ENCODE measurements around the gene ADAM12. TPM values are rescaled to one million over a fixed set of nuclear protein-coding genes. Genes with fewer than 3 reads are reported as not detected.

The ADAM12 gene
- total RNA-seq, 3 donors from 2014 or later: 0.34 to 0.87 (median 0.51) TPM

DNA sequence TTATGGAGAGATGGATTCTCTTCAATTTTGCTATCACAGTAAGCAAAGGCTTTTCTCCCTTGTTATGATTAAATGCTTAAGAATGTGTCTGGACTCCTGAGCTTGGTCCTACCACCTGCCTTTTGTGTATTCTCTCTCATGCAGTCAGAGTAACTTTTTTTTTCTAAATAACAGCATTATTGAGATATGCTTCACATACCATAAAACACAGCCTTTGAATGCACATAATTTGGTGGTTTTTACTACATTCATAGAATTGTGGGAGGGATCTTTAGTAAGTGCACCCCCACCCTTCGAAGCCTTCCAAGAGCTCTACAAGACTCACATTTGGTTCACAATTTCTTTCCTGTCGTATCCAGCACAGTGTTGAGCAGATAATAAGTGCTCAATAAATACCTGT is 175.5 kb downstream of the ADAM12 start:
- no peak for DNase-seq
- Mint-ChIP-seq H3K4me1 (ENCODE audit: low read depth) (no peaks in the 10 kb centered on the region), H3K4me3 (no peak overlapping the region), H3K36me3 (ENCODE audit: insufficient read depth) (no peaks in the 10 kb centered on the region), H3K9me3 (no peaks in the 10 kb centered on the region), H3K27me3 (ENCODE audit: low read depth) (peaks cover 4% of the 10 kb centered on the region)
- no peak for ATAC-seq

DNA sequence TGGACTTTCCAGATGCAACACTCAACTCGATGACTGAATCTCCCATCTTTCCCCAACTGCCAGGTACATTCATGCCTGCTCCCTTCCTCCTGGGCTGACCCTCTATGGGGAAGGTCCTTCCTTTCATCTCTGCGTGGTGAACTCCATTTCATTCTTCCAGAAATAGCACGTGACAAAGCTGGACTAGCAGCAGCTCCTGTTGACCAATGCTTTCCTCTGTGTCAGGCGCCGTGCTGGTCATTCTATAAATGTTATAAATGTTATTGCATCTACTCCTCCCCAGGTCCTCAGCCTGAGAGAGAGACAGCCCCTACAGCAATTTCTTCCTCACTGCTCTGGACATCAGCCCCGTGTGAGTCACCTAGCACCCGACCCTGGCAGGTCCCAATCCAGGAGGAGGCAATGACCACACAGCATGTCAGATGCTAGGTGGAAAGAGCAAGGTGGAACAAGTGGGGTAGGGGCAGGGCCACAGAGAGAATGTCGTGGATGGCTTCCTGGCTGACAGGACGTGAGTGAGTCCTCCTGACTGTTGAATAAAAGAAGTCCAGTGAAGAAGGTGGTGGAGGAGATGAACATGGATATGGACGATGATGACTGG is 178.1 kb downstream of the ADAM12 start:
- peaks cover 2% of the 10 kb centered on the region for H3K27me3 Mint-ChIP-seq (ENCODE audit: low read depth)
- no peak overlapping the region for H3K4me3 Mint-ChIP-seq
- no peaks in the 10 kb centered on the region for H3K4me1 Mint-ChIP-seq (ENCODE audit: low read depth)
- DNase-seq: no peak
- no peaks in the 10 kb centered on the region for H3K36me3 Mint-ChIP-seq (ENCODE audit: insufficient read depth)
- ATAC-seq: no peak
- no peaks in the 10 kb centered on the region for H3K9me3 Mint-ChIP-seq

DNA sequence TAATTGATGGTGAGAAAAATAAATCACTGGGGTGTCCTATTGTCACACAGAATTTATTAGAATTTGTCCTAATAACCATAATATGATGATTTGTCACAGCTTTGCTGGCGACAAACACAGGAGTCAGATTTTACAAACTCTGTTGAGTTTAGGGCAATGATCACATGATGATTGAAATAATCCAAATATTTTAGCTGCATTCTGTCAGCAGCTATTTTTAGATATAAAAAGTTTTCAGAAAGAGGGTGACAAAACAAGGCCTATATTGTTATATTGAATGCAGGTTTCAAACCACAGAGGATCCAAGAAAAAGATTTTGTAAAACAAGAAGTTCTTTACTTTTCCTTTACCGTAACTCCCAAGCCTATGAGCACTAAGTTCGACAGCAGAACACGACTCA is 178.8 kb downstream of the ADAM12 start:
- Mint-ChIP-seq H3K4me1 (ENCODE audit: low read depth) (no peaks in the 10 kb centered on the region), H3K36me3 (ENCODE audit: insufficient read depth) (no peaks in the 10 kb centered on the region), H3K4me3 (no peak overlapping the region), H3K9me3 (no peaks in the 10 kb centered on the region), H3K27me3 (ENCODE audit: low read depth) (peaks cover 2% of the 10 kb centered on the region)
- ATAC-seq (no peak), DNase-seq (no peak)

DNA sequence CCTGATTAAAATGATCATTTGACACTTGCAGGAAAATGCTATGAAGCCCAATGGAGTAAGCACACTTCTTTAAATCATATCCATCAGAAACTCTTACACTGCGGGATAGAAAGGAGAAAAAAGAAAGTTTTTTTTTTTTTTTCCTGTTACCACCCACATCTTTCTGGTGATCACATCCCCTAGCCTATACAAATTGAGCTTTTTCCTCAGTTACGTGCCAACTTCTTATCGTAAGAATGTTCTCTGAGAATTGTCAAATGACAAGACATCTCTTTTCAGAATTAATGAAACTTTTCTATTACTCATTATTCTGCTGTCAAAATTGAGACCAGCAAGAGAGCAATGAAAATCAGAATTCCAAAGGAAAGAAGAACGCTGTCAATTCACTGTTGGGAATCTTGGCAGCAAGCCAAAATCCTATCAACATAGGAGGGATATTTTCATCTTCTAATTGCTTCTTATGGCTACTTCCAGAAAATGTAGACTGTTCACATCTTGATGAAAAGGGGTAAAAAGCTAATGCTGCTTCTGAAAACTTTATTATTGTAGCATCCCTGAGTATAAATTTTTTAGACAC is 179.5 kb downstream of the ADAM12 start:
- no peaks in the 10 kb centered on the region for H3K9me3 Mint-ChIP-seq
- no peak for DNase-seq
- ATAC-seq: no peak
- no peaks in the 10 kb centered on the region for H3K36me3 Mint-ChIP-seq (ENCODE audit: insufficient read depth)
- H3K4me3 Mint-ChIP-seq: no peak overlapping the region
- H3K4me1 Mint-ChIP-seq (ENCODE audit: low read depth): no peaks in the 10 kb centered on the region
- H3K27me3 Mint-ChIP-seq (ENCODE audit: low read depth): peaks cover 2% of the 10 kb centered on the region

DNA sequence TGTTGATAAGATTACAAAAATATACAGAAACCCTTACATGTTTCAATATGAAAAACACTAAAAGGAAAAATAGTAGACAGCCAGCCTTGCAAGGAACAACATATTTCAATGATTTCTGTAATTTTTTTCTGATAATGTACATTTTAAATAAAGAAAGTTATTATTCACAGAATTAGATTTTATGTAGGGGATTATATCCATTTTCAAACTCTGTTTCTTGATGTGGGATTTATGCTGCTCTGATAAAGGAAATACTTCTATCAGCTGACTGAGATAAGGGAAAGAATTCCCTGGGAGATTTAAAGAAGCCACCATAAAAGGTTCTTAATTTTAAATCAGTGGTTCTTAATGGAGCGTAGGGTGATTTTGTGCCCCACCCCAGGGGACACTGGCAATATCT is 180.4 kb downstream of the ADAM12 start:
- H3K9me3 Mint-ChIP-seq: no peaks in the 10 kb centered on the region
- no peak overlapping the region for H3K4me3 Mint-ChIP-seq
- DNase-seq: no peak
- H3K27me3 Mint-ChIP-seq (ENCODE audit: low read depth): peaks cover 2% of the 10 kb centered on the region
- H3K36me3 Mint-ChIP-seq (ENCODE audit: insufficient read depth): no peaks in the 10 kb centered on the region
- H3K4me1 Mint-ChIP-seq (ENCODE audit: low read depth): no peaks in the 10 kb centered on the region
- no peak for ATAC-seq

DNA sequence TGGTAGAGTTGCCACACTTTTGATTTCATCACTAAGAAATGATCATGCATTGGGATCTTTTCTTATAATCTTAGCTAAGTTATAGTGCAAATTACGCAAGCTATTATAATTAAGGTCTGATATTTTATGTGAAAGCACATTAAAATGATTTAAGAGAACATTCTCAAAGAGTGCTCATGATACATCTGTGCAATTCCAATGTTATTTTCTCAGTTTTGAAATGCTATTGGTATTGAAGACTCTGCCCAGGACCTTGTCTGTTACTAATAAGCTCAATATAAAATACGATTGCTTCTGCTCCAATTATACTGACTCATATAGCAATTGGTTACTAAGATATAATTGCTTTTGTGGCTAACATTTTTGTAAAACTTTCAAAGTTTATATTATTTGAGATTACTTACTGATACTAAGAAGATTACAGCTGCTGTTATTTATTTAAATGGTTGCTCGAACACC is 180.9 kb downstream of the ADAM12 start:
- Mint-ChIP-seq H3K4me3 (no peak overlapping the region), H3K27me3 (ENCODE audit: low read depth) (peaks cover 2% of the 10 kb centered on the region), H3K4me1 (ENCODE audit: low read depth) (no peaks in the 10 kb centered on the region), H3K36me3 (ENCODE audit: insufficient read depth) (no peaks in the 10 kb centered on the region), H3K9me3 (no peaks in the 10 kb centered on the region)
- DNase-seq (no peak), ATAC-seq (no peak)

DNA sequence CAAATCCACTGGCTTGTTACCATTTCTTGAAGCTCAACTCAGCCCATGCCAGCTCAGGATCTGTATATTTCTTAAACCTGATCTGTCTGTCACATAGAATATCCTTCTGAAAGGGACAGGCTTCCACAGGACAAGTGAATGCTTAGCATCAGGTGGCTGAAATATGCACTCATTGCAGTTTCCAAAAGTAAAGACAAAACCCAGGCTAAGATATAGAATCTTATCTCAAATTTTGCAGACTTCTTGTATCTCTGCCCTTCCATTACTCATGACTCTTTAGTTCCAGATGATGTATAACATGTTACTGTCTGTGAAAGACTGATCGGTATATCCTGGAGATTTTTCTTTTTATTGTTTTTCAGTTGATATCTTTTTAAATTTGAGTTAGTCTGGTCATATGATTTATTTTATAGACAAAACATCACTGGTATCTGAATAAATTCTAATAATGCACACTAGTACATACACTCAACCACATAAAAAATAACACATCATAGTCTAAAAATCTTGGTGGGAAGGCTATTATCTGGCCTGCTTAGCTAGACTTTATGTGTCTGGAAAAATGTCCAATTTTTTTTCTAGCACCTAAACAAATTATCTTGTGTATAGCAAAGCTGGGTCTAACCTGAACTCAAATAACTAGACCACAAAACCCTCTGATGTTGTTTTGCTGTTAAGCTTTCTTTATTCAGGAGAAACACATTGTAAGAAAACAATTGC is 182.6 kb downstream of the ADAM12 start:
- Mint-ChIP-seq H3K36me3 (ENCODE audit: insufficient read depth) (no peaks in the 10 kb centered on the region), H3K4me3 (no peak overlapping the region), H3K27me3 (ENCODE audit: low read depth) (no peaks in the 10 kb centered on the region), H3K9me3 (no peaks in the 10 kb centered on the region), H3K4me1 (ENCODE audit: low read depth) (no peaks in the 10 kb centered on the region)
- DNase-seq: no peak
- ATAC-seq: no peak

DNA sequence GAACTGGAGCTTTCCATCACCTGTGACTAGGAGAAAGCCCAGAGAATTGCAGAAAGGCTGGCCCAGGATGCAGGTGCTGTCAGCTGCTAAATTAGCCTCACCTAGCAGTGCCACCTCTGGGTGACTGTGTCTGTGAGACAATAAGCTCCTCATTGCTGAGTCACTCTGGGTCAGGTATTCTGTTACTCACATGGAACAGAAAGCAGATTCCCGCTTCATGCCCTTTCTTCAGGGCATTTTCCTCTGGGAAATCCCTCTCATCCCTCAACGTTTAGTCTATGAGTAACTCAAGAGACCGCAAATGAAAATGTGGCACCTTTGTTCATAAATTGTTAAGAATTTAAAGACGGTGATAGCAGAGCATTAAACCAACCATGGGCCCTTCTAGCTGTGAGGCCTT is 184.0 kb downstream of the ADAM12 start:
- Mint-ChIP-seq H3K4me3 (no peak overlapping the region), H3K9me3 (no peaks in the 10 kb centered on the region), H3K27me3 (ENCODE audit: low read depth) (no peaks in the 10 kb centered on the region), H3K4me1 (ENCODE audit: low read depth) (no peaks in the 10 kb centered on the region), H3K36me3 (ENCODE audit: insufficient read depth) (no peaks in the 10 kb centered on the region)
- ATAC-seq (no peak), DNase-seq (no peak)

DNA sequence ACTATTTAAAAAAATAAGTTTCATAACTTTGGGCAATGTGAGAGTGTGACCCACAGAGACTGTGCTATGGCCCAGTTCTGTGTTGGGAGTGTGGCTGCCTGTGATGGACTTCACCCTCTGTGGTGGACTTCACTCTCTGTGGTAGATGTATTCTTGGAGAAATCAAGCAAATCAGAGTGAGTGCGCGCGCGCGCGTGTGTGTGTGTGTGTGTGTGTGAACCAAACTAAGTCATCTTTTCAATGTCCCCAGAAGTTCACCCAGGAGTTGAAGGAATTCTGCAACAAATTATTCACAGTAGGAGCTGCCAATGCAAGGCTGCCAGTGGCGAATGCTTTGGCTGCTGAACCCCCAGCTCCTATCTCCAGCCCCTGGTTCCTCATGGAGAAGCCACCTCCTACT is 184.5 kb downstream of the ADAM12 start:
- Mint-ChIP-seq H3K9me3 (no peaks in the 10 kb centered on the region), H3K4me3 (no peak overlapping the region), H3K36me3 (ENCODE audit: insufficient read depth) (no peaks in the 10 kb centered on the region), H3K4me1 (ENCODE audit: low read depth) (no peaks in the 10 kb centered on the region), H3K27me3 (ENCODE audit: low read depth) (no peaks in the 10 kb centered on the region)
- no peak for DNase-seq
- ATAC-seq: no peak

DNA sequence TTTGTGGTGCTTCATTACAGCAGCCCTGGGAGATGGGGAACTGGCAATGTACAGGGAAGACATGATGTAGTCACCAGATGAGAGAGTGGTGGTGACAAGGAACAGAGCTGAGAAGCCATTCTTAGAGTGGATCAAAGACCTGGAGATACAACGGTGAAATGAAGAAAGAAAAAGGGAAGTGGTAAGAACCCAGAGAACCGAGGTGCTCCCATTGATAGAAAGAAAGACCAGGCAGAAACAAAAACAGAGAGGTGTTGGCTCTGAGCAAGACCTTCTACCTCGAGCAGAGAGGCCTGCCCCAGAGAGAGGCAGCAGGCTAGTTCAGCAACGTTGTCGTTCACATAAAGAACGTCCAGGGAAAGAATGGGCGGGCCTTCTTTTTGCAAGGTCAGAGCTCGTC is 186.7 kb downstream of the ADAM12 start:
- Mint-ChIP-seq H3K4me1 (ENCODE audit: low read depth) (no peaks in the 10 kb centered on the region), H3K36me3 (ENCODE audit: insufficient read depth) (no peaks in the 10 kb centered on the region), H3K27me3 (ENCODE audit: low read depth) (no peaks in the 10 kb centered on the region), H3K9me3 (no peaks in the 10 kb centered on the region), H3K4me3 (no peak overlapping the region)
- ATAC-seq (no peak), DNase-seq (no peak)

DNA sequence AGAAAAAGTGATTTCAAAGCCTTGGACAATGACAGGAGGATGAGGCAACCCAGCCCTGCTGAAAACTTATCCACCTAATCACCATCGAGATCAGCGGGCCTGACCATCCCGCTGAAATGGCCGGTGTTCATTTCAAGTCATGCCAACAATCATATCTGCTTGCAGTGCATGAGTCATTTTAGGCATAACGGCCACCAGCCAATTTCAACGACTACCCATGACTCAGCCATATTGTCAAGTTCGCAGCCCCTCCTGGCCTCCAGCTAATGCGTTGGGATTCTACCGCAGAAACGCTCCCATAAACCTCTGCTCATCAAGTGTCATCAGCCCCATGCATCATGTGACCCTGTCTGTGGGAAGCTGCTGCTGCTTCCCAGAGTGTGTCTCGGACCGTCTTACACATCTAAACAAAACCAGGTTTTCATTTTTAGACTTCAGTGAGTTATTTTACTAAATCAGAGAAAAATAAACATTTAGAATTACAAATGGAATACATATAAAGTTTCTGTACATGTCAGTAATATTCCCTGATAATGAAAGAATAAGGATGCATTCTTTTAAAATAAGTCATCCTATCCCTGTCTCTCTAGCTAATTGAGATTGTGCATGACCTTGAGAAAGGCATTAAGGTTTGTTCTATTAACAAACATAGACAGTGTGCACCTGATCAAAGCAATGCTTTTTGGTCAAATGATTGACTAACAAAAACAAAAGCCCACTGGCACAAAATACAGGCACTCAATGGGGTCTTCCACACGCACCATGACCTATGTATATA is 188.9 kb downstream of the ADAM12 start:
- ATAC-seq (no peak), DNase-seq (no peak)
- Mint-ChIP-seq H3K9me3 (no peaks in the 10 kb centered on the region), H3K4me1 (ENCODE audit: low read depth) (no peaks in the 10 kb centered on the region), H3K27me3 (ENCODE audit: low read depth) (no peaks in the 10 kb centered on the region), H3K36me3 (ENCODE audit: insufficient read depth) (no peaks in the 10 kb centered on the region), H3K4me3 (no peak overlapping the region)

DNA sequence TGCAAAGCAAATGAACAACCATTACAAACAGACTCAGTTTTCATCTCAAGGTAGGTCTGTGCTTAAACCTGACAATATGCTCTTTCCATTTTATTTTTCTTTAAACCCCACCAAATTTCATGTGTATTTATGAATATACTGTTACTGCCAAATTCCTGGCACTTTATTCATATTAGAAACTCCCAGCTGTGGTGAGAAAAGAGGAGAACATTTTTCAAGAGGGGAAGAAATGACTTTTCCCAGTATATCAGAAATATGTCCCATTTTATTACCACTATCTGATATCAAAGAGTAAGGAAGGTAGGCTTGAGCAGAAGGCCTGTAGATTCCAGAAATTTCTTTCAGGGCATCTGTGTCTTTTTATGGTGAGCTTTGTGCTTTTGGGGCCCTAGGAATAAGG is 189.6 kb downstream of the ADAM12 start:
- H3K36me3 Mint-ChIP-seq (ENCODE audit: insufficient read depth): no peaks in the 10 kb centered on the region
- ATAC-seq (no peak), DNase-seq (no peak)
- H3K4me3 Mint-ChIP-seq: no peak overlapping the region
- H3K27me3 Mint-ChIP-seq (ENCODE audit: low read depth): no peaks in the 10 kb centered on the region
- H3K9me3 Mint-ChIP-seq: no peaks in the 10 kb centered on the region
- H3K4me1 Mint-ChIP-seq (ENCODE audit: low read depth): no peaks in the 10 kb centered on the region

DNA sequence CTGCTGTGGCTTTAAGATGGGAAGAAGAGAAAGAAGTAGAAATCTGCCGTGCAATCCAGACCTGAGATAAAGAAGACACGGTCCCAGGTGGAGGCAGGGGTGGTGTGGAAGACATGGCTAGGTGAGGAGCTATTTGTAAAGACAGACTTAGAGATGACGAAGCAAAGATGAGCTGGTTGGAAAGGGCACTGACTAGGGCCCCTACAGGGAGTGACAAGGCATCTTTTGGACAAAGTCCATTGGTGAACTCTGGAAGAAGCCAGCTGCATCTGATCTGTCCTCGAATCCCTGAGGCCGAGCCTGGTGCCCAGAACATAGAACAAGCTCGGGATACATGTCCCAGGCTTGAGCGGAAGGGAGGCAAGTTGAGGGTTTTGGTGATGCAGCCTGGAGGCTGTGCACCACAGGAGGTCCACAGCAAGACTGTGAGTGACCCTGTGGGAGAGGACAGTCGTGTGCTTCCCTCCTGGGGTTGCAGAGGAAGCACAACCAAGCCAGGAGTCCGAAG is 191.2 kb downstream of the ADAM12 start:
- no peak for ATAC-seq
- H3K4me3 Mint-ChIP-seq: no peak overlapping the region

DNA sequence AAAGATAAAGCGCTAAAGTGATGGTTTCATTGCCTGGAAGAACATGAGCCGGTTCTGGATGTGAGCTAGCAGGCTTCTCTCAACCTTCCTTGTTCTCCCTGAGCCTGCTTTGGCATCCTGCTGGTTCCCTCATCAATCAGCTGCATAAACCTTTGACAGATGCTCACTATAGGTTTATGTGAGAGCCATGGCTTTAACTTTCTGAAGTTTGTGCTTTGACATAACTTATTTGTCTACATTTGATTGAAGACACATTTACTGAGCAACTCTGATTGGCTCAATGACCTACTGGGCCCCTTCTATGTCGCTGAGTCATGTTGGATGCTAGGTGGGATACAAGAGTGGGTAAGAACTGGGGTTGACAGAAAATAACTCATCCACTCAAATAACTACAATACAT is 192.0 kb downstream of the ADAM12 start:
- H3K4me1 Mint-ChIP-seq (ENCODE audit: low read depth): no peaks in the 10 kb centered on the region
- ATAC-seq (no peak), DNase-seq (no peak)
- no peak overlapping the region for H3K4me3 Mint-ChIP-seq
- no peaks in the 10 kb centered on the region for H3K9me3 Mint-ChIP-seq
- no peaks in the 10 kb centered on the region for H3K36me3 Mint-ChIP-seq (ENCODE audit: insufficient read depth)
- peaks cover 2% of the 10 kb centered on the region for H3K27me3 Mint-ChIP-seq (ENCODE audit: low read depth)

More for the DNA sequence above, 191.2 kb downstream of the ADAM12 start:
- no peaks in the 10 kb centered on the region for H3K27me3 Mint-ChIP-seq (ENCODE audit: low read depth)
- no peaks in the 10 kb centered on the region for H3K4me1 Mint-ChIP-seq (ENCODE audit: low read depth)
- no peak for DNase-seq
- H3K9me3 Mint-ChIP-seq: no peaks in the 10 kb centered on the region
- H3K36me3 Mint-ChIP-seq (ENCODE audit: insufficient read depth): no peaks in the 10 kb centered on the region

Data from activated T-cell treated with anti-CD3 and anti-CD28 coated beads, Interleukin-2, amount 50 U/mL, for 4 hours (primary cell).